ENCODE results near the gene NEURL1B. TPM values are rescaled to one million over a fixed set of nuclear protein-coding genes. Genes with fewer than 3 reads are reported as not detected.

NEURL1B gene
- total RNA-seq, 4 donors from 2014 or later, result 8.7 to 18.8 (median 15.1) TPM

GRCh38 chr5:172729588-172729987, 88.5 kb downstream of the NEURL1B start:
- TF ChIP-seq POLR2A (IDR thresholded peaks at IDR 0.05) (no peak), CTCF (IDR thresholded peaks at IDR 0.05 in 4 of 5, conservative IDR thresholded peaks at IDR 0.05 in 1 of 5) (no peak)
- H3K9me3 ChIP-seq, result no peaks in the 10 kb centered on the region
- H3K27me3 ChIP-seq, result no peaks in the 10 kb centered on the region
- DNase-seq, result no peak
- in situ Hi-C loops (cut with MboI; ENCODE audit: low sequenced_read_pairs in 4 of 4) (no loop called here), intact Hi-C loops (cut with DNase I; ENCODE audit: low total_unique reads) (no loop called here)
- H3K36me3 ChIP-seq, result no peaks in the 10 kb centered on the region
- ATAC-seq, result no peak
- H3K27ac ChIP-seq, result no peak overlapping the region
- H3K4me3 ChIP-seq, result no peak overlapping the region
- H3K4me1 ChIP-seq, result peaks cover 16 to 32% of the 10 kb centered on the region in 2 donors

- H3K27ac ChIP-seq, result no peak overlapping the region
- in situ Hi-C loops (cut with MboI; ENCODE audit: low sequenced_read_pairs in 4 of 4), result no loop called here
- intact Hi-C loops (cut with DNase I; ENCODE audit: low total_unique reads), result loop anchor here (5.0 kb wide), 1 partner anchor 37 kb away; no protein-coding TSS in a partner anchor
- peaks cover 16 to 32% of the 10 kb centered on the region in 2 donors for H3K4me1 ChIP-seq
- DNase-seq (no peak), ATAC-seq (no peak)
- H3K9me3 ChIP-seq, result no peaks in the 10 kb centered on the region
- H3K36me3 ChIP-seq, result no peaks in the 10 kb centered on the region
- no peak overlapping the region for H3K4me3 ChIP-seq
- no peak for TF ChIP-seq POLR2A (IDR thresholded peaks at IDR 0.05)
- TF ChIP-seq CTCF (IDR thresholded peaks at IDR 0.05 in 4 of 5, conservative IDR thresholded peaks at IDR 0.05 in 1 of 5), result no peak
- no peaks in the 10 kb centered on the region for H3K27me3 ChIP-seq
Measured at GRCh38 chr5:172730222-172730621, 89.2 kb downstream of the NEURL1B start.

GRCh38 chr5:172730981-172731679, 90.1 kb downstream of the NEURL1B start:
- peak; percentile 29 to 32 for ATAC-seq
- peaks cover 16 to 32% of the 10 kb centered on the region in 2 donors for H3K4me1 ChIP-seq
- in situ Hi-C loops (cut with MboI; ENCODE audit: low sequenced_read_pairs in 4 of 4), result no loop called here
- no peaks in the 10 kb centered on the region for H3K27me3 ChIP-seq
- no peak overlapping the region for H3K4me3 ChIP-seq
- intact Hi-C loops (cut with DNase I; ENCODE audit: low total_unique reads), result loop anchor here (5.0 kb wide), 1 partner anchor 36 kb away; no protein-coding TSS in a partner anchor
- H3K27ac ChIP-seq, result peak overlapping the region in 3 of 4 donors; percentile 86 to 89 (median 86)
- TF ChIP-seq CTCF (IDR thresholded peaks at IDR 0.05 in 4 of 5, conservative IDR thresholded peaks at IDR 0.05 in 1 of 5), result no peak
- TF ChIP-seq POLR2A (IDR thresholded peaks at IDR 0.05), result peak; percentile 7 to 26
- H3K9me3 ChIP-seq, result no peaks in the 10 kb centered on the region
- H3K36me3 ChIP-seq, result no peaks in the 10 kb centered on the region
- peak in 1 of 2 donors; percentile 59 for DNase-seq

GRCh38 chr5:172731680-172732074, 90.6 kb downstream of the NEURL1B start:
- Histone ChIP-seq H3K27me3 (no peaks in the 10 kb centered on the region), H3K9me3 (no peaks in the 10 kb centered on the region), H3K4me1 (peaks cover 16 to 37% of the 10 kb centered on the region in 2 donors), H3K27ac (peak overlapping the region; percentile 86 to 89 (median 87)), H3K4me3 (no peak overlapping the region), H3K36me3 (no peaks in the 10 kb centered on the region)
- TF ChIP-seq POLR2A (IDR thresholded peaks at IDR 0.05), result no peak
- TF ChIP-seq CTCF (IDR thresholded peaks at IDR 0.05 in 4 of 5, conservative IDR thresholded peaks at IDR 0.05 in 1 of 5), result no peak
- in situ Hi-C loops (cut with MboI; ENCODE audit: low sequenced_read_pairs in 4 of 4) (no loop called here), intact Hi-C loops (cut with DNase I; ENCODE audit: low total_unique reads) (loop anchor here (5.0 kb wide), 1 partner anchor 36 kb away; no protein-coding TSS in a partner anchor)
- ATAC-seq (no peak), DNase-seq (no peak)

All from gastrocnemius medialis (tissue), 4 donors.